Ovary (tissue), 3 donors: ENCODE results near the gene CYP4B1.

Source experiments
- CTCF ChIP-seq, 3 donors: fragments of 450-650 bp in 2 of 3; fragments of 200-600 bp in 1 of 3; IDR thresholded peaks; one replicate each; pipeline versions ENCODE4 v1.5.1 to v1.8.0; 2016 to 2022; ENCODE audit warnings: antibody characterized with exemption in 3 of 3, mild to moderate bottlenecking in 1 of 3
- EP300 ChIP-seq: sonication (generic); formaldehyde crosslinking; IDR thresholded peaks from one replicate; pipeline ENCODE4 v1.6.1; 2017; ENCODE audit warnings: antibody characterized with exemption
- POLR2A ChIP-seq: fragments of 450-650 bp; IDR thresholded peaks from one replicate; pipeline ENCODE4 v1.6.1; 2017; ENCODE audit warnings: antibody characterized with exemption, mild to moderate bottlenecking, moderate library complexity
- donor health status: DM: no; HTN: no; CAD: no.

GRCh38 chr1:46797696-46798470 is 963 bp upstream of the CYP4B1 start:
- TF ChIP-seq POLR2A (no peak), CTCF (IDR thresholded peaks at IDR 0.05) (no peak), EP300 (no peak)
